H9 (cell line): ENCODE measurements around the gene TAS2R50. TPM values are rescaled to one million over a fixed set of nuclear protein-coding genes. Genes with fewer than 3 reads are reported as not detected.

Source experiments
- DNase-seq: peaks from one replicate; pipeline ENCODE4 v3.0.0-alpha.2; 2017
- H2AFZ ChIP-seq: one replicate; pipeline ENCODE4 v1.6.1; 2013; ENCODE audit warnings: mild to moderate bottlenecking, low read length, control low read depth, moderate library complexity
- H2AK5ac ChIP-seq: 2 replicates; pipeline ENCODE4 v1.6.1; 2013; ENCODE audit warnings: low read length, control low read depth, mixed read lengths; ENCODE audit not compliant: insufficient read length
- H2BK120ac ChIP-seq: one replicate; pipeline ENCODE4 v1.6.1; 2013; ENCODE audit warnings: low read depth, mild to moderate bottlenecking, low read length, control low read depth, inconsistent platforms; ENCODE audit not compliant: poor library complexity, severe bottlenecking
- H2BK12ac ChIP-seq: 2 replicates; pipeline ENCODE4 v1.6.1; 2013; ENCODE audit warnings: low read length, control low read depth, mixed read lengths, low read depth; ENCODE audit not compliant: insufficient read length
- H2BK15ac ChIP-seq: 2 replicates; pipeline ENCODE4 v1.6.1; 2013; ENCODE audit warnings: low read depth, low read length, control low read depth
- H2BK20ac ChIP-seq: one replicate; pipeline ENCODE4 v1.6.1; 2013; ENCODE audit warnings: low read depth, mild to moderate bottlenecking, low read length, control low read depth, inconsistent platforms; ENCODE audit not compliant: poor library complexity, severe bottlenecking
- H2BK5ac ChIP-seq: 2 replicates; pipeline ENCODE4 v1.6.1; 2013; ENCODE audit warnings: low read length, control low read depth, mixed read lengths; ENCODE audit not compliant: insufficient read length
- H3K14ac ChIP-seq: 2 replicates; pipeline ENCODE4 v1.6.1; 2013; ENCODE audit warnings: low read length, control low read depth; ENCODE audit not compliant: insufficient read depth
- H3K18ac ChIP-seq: 2 replicates; pipeline ENCODE4 v1.6.1; 2013; ENCODE audit warnings: low read depth, mild to moderate bottlenecking, mixed read lengths, low read length, control low read depth; ENCODE audit not compliant: insufficient read length
- H3K23ac ChIP-seq: 2 replicates; pipeline ENCODE4 v1.6.1; 2013; ENCODE audit warnings: low read length, control low read depth, mixed read lengths, low read depth; ENCODE audit not compliant: insufficient read length
- H3K23me2 ChIP-seq: 2 replicates; pipeline ENCODE4 v1.6.1; 2013; ENCODE audit warnings: low read depth, mild to moderate bottlenecking, mixed read lengths, low read length, control low read depth; ENCODE audit not compliant: insufficient read length, poor library complexity, severe bottlenecking
- H3K27ac ChIP-seq: 2 replicates; pipeline ENCODE4 v1.5.1; 2013; ENCODE audit warnings: low read length, control low read depth, mixed read lengths, low read depth; ENCODE audit not compliant: insufficient read length
- H3K27me3 ChIP-seq: 2 replicates; pipeline ENCODE4 v1.6.1; 2013; ENCODE audit warnings: low read length, control low read depth, inconsistent platforms; ENCODE audit not compliant: insufficient read depth
- H3K4ac ChIP-seq: 2 replicates; pipeline ENCODE4 v1.6.1; 2013; ENCODE audit warnings: low read depth, mild to moderate bottlenecking, control low read depth, inconsistent platforms, low read length, moderate library complexity
- H3K4me1 ChIP-seq: 2 replicates; pipeline ENCODE4 v1.6.1; 2013; ENCODE audit warnings: low read length, control low read depth, inconsistent platforms; ENCODE audit not compliant: insufficient read depth
- H3K4me2 ChIP-seq: 2 replicates; pipeline ENCODE4 v1.6.1; 2013; ENCODE audit warnings: low read length, control low read depth, mixed read lengths; ENCODE audit not compliant: insufficient read length, insufficient read depth
- H3K56ac ChIP-seq: 2 replicates; pipeline ENCODE4 v1.6.1; 2013; ENCODE audit warnings: low read depth, mild to moderate bottlenecking, mixed read lengths, low read length, control low read depth; ENCODE audit not compliant: insufficient read length
- H3K79me1 ChIP-seq: 2 replicates; pipeline ENCODE4 v1.6.1; 2013; ENCODE audit warnings: low read depth, mild to moderate bottlenecking, moderate library complexity, low read length, control low read depth, inconsistent platforms; ENCODE audit not compliant: insufficient read depth, poor library complexity, severe bottlenecking
- H3K79me2 ChIP-seq: 2 replicates; pipeline ENCODE4 v1.6.1; 2013; ENCODE audit warnings: low read length, control low read depth, inconsistent platforms; ENCODE audit not compliant: insufficient read depth
- H3K9ac ChIP-seq: 2 replicates; pipeline ENCODE4 v1.6.1; 2013; ENCODE audit warnings: low read length, control low read depth, mixed read lengths; ENCODE audit not compliant: insufficient read length; ENCODE audit errors: extremely low read depth
- H3K9me3 ChIP-seq: one replicate; pipeline ENCODE4 v1.6.1; 2013; ENCODE audit warnings: low read depth, low read length, inconsistent platforms; ENCODE audit not compliant: control insufficient read depth
- H3T11ph ChIP-seq: one replicate; pipeline ENCODE4 v1.6.1; 2013; ENCODE audit warnings: mild to moderate bottlenecking, low read length, control low read depth, inconsistent platforms
- H4K20me1 ChIP-seq: one replicate; pipeline ENCODE4 v1.6.1; 2013; ENCODE audit not compliant: control insufficient read depth, insufficient read length, insufficient read depth
- H4K5ac ChIP-seq: 2 replicates; pipeline ENCODE4 v1.6.1; 2013; ENCODE audit warnings: low read depth, mild to moderate bottlenecking, mixed read lengths, low read length, control low read depth; ENCODE audit not compliant: insufficient read length
- H4K8ac ChIP-seq: replicated peaks from 2 replicates; pipeline ENCODE4 v1.6.1; 2013; ENCODE audit warnings: low read length, control low read depth, mixed read lengths, low read depth; ENCODE audit not compliant: insufficient read length
- H4K91ac ChIP-seq: 2 replicates; pipeline ENCODE4 v1.6.1; 2013; ENCODE audit warnings: low read depth, mild to moderate bottlenecking, moderate library complexity, mixed read lengths, low read length, control low read depth; ENCODE audit not compliant: insufficient read length
- H3K27ac Mint-ChIP-seq, 3 experiments: 2 replicates in 2 of 3; 3 replicates in 1 of 3; pipeline ENCODE4 v1.8.0; 2020 to 2021; ENCODE audit warnings: mixed read lengths in 3 of 3, mild to moderate bottlenecking in 1 of 3, moderate library complexity in 1 of 3
- H3K27me3 Mint-ChIP-seq: 2 replicates; pipeline ENCODE4 v1.8.0; 2021; ENCODE audit warnings: low read depth, mild to moderate bottlenecking, moderate library complexity, mixed read lengths
- H3K36me3 Mint-ChIP-seq, 3 experiments: 2 replicates in 2 of 3; 3 replicates in 1 of 3; pipeline ENCODE4 v1.8.0; 2020 to 2021; ENCODE audit warnings: low read depth in 3 of 3, mixed read lengths in 3 of 3; ENCODE audit not compliant: insufficient read depth in 1 of 3
- H3K4me1 Mint-ChIP-seq, 2 experiments: 2 replicates each; pipeline ENCODE4 v1.8.0; 2020; ENCODE audit warnings: mixed read lengths in 2 of 2
- H3K4me3 Mint-ChIP-seq, 2 experiments: 2 replicates in 1 of 2; 3 replicates in 1 of 2; pipeline ENCODE4 v1.8.0; 2020 to 2021; ENCODE audit warnings: mild to moderate bottlenecking in 2 of 2, mixed read lengths in 2 of 2, moderate library complexity in 1 of 2
- H3K9me3 Mint-ChIP-seq, 2 experiments: 2 replicates in 1 of 2; 3 replicates in 1 of 2; pipeline ENCODE4 v1.8.0; 2020; ENCODE audit warnings: mild to moderate bottlenecking in 2 of 2, mixed read lengths in 2 of 2, moderate library complexity in 1 of 2
- CTCF ChIP-seq: fragments of 200-600 bp; sonication (generic); conservative IDR thresholded peaks from 3 replicates; pipeline ENCODE4 v1.8.0; 2021; ENCODE audit warnings: antibody characterized with exemption, mild to moderate bottlenecking
- total RNA-seq: library from RNA; stranded (reverse); gene quantifications from 2 replicates; pipeline ENCODE4 v1.2.1, GENCODE V29; 2021

The TAS2R50 gene
- total RNA-seq, 1 experiment from 2014 or later, result 0.77 TPM

GRCh38 chr12:11014234-11014633, 27.5 kb upstream of the TAS2R50 start:
- H3K9me3 Mint-ChIP-seq, result no peaks in the 10 kb centered on the region
- no peak overlapping the region for H3K23ac ChIP-seq
- no peak for TF ChIP-seq CTCF
- no peak overlapping the region for H4K8ac ChIP-seq
- no peak overlapping the region for H3K9ac ChIP-seq
- H3K18ac ChIP-seq, result no peak overlapping the region
- H3K79me2 ChIP-seq, result no peaks in the 10 kb centered on the region
- no peak overlapping the region for H2AFZ ChIP-seq
- H3K27me3 ChIP-seq, result no peaks in the 10 kb centered on the region
- H2AK5ac ChIP-seq, result no peak overlapping the region
- no peak overlapping the region for H2BK15ac ChIP-seq
- H4K5ac ChIP-seq, result no peak overlapping the region
- no peak for DNase-seq
- H3K27me3 Mint-ChIP-seq, result no peaks in the 10 kb centered on the region
- no peaks in the 10 kb centered on the region for H3K4me1 ChIP-seq
- H3K79me1 ChIP-seq, result no peaks in the 10 kb centered on the region
- H3K4me3 Mint-ChIP-seq, result no peak overlapping the region
- no peaks in the 10 kb centered on the region for H4K20me1 ChIP-seq
- H3K27ac Mint-ChIP-seq, result no peak overlapping the region
- H3K4me2 ChIP-seq, result no peak overlapping the region
- H2BK5ac ChIP-seq, result no peak overlapping the region
- no peak overlapping the region for H4K91ac ChIP-seq
- H3K9me3 ChIP-seq, result no peaks in the 10 kb centered on the region
- H2BK20ac ChIP-seq, result no peak overlapping the region
- no peaks in the 10 kb centered on the region for H3K23me2 ChIP-seq
- H3T11ph ChIP-seq, result no peak overlapping the region
- H3K14ac ChIP-seq, result no peak overlapping the region
- no peak overlapping the region for H3K27ac ChIP-seq
- H3K4ac ChIP-seq, result no peak overlapping the region
- 0 out of 4 replicates have a peak, but pooled peaks cover 0 to 2% of the 10 kb centered on the region in 2 experiments for H3K4me1 Mint-ChIP-seq
- H2BK120ac ChIP-seq, result no peak overlapping the region
- no peak overlapping the region for H2BK12ac ChIP-seq
- no peaks in the 10 kb centered on the region; a peak in 2 of 7 replicates for H3K36me3 Mint-ChIP-seq
- no peak overlapping the region for H3K56ac ChIP-seq
